Trophoblast cell (in vitro differentiated cells and primary cell): ENCODE data around the gene COMMD1.
"Not testable (repeated sequence)": the region's sequence is repeated elsewhere in the genome, so short reads cannot be mapped to it uniquely, and the experiment has no call there.

ENCODE experiments used
- DNase-seq, 2 donors: peaks; one replicate each; pipeline ENCODE4 v3.0.0-alpha.2; 2016
- H2AFZ ChIP-seq: 2 replicates; pipeline ENCODE4 v1.6.1; 2013; ENCODE audit warnings: low read length, moderate library complexity, mild to moderate bottlenecking; ENCODE audit not compliant: insufficient read depth, poor library complexity
- H2AK5ac ChIP-seq: 2 replicates; pipeline ENCODE4 v1.6.1; 2013; ENCODE audit warnings: mild to moderate bottlenecking, low read length
- H2BK120ac ChIP-seq: 2 replicates; pipeline ENCODE4 v1.6.1; 2013; ENCODE audit warnings: low read length, mild to moderate bottlenecking, moderate library complexity; ENCODE audit not compliant: insufficient read depth, poor library complexity
- H2BK12ac ChIP-seq: 2 replicates; pipeline ENCODE4 v1.6.1; 2013; ENCODE audit warnings: mild to moderate bottlenecking, low read length, moderate library complexity
- H2BK5ac ChIP-seq: 2 replicates; pipeline ENCODE4 v1.6.1; 2013; ENCODE audit warnings: low read length, low read depth, moderate library complexity, mild to moderate bottlenecking; ENCODE audit not compliant: poor library complexity
- H3K14ac ChIP-seq: 2 replicates; pipeline ENCODE4 v1.6.1; 2013; ENCODE audit warnings: mild to moderate bottlenecking, low read length
- H3K18ac ChIP-seq: 2 replicates; pipeline ENCODE4 v1.6.1; 2013; ENCODE audit warnings: mild to moderate bottlenecking, low read length
- H3K23ac ChIP-seq: 2 replicates; pipeline ENCODE4 v1.6.1; 2013; ENCODE audit warnings: low read length
- H3K27ac ChIP-seq: 2 replicates; pipeline ENCODE4 v1.5.1; 2013; ENCODE audit warnings: low read depth, mild to moderate bottlenecking, inconsistent platforms, low read length, moderate library complexity
- H3K27me3 ChIP-seq: 2 replicates; pipeline ENCODE4 v1.6.1; 2013; ENCODE audit warnings: inconsistent platforms, mild to moderate bottlenecking, low read length, moderate library complexity; ENCODE audit not compliant: insufficient read depth
- H3K36me3 ChIP-seq, 2 experiments: 1 replicate in 1 of 2; 2 replicates in 1 of 2; pipeline ENCODE4 v1.6.1; 2013; ENCODE audit warnings: low read length in 2 of 2, mild to moderate bottlenecking in 2 of 2, moderate library complexity in 1 of 2; ENCODE audit not compliant: insufficient read depth in 2 of 2, control insufficient read depth in 1 of 2
- H3K4ac ChIP-seq: 2 replicates; pipeline ENCODE4 v1.6.1; 2013; ENCODE audit warnings: low read depth, mild to moderate bottlenecking, low read length, moderate library complexity
- H3K4me1 ChIP-seq, 2 experiments: 1 replicate in 1 of 2; 2 replicates in 1 of 2; pipeline ENCODE4 v1.6.1; 2013; ENCODE audit warnings: low read length in 2 of 2, mild to moderate bottlenecking in 2 of 2, moderate library complexity in 1 of 2; ENCODE audit not compliant: insufficient read depth in 2 of 2, control insufficient read depth in 1 of 2
- H3K4me2 ChIP-seq: 2 replicates; pipeline ENCODE4 v1.6.1; 2013; ENCODE audit warnings: inconsistent platforms, mild to moderate bottlenecking, low read length, moderate library complexity
- H3K4me3 ChIP-seq: 2 replicates; pipeline ENCODE4 v1.5.1; 2013; ENCODE audit warnings: mild to moderate bottlenecking, low read depth, low read length, inconsistent platforms
- H3K79me1 ChIP-seq: one replicate; pipeline ENCODE4 v1.6.1; 2013; ENCODE audit warnings: low read length
- H3K79me2 ChIP-seq: 2 replicates; pipeline ENCODE4 v1.6.1; 2013; ENCODE audit warnings: low read length, mild to moderate bottlenecking; ENCODE audit not compliant: control insufficient read depth, insufficient read depth, poor library complexity
- H3K9ac ChIP-seq: 2 replicates; pipeline ENCODE4 v1.6.1; 2013; ENCODE audit warnings: mild to moderate bottlenecking, low read length
- H3K9me3 ChIP-seq: 2 replicates; pipeline ENCODE4 v1.6.1; 2013; ENCODE audit warnings: low read depth, mild to moderate bottlenecking, control low read depth, inconsistent platforms, low read length; ENCODE audit not compliant: insufficient read depth
- H4K12ac ChIP-seq: 2 replicates; pipeline ENCODE4 v1.6.1; 2013; ENCODE audit warnings: low read depth, mild to moderate bottlenecking, low read length, moderate library complexity
- H4K8ac ChIP-seq: 2 replicates; pipeline ENCODE4 v1.6.1; 2013; ENCODE audit warnings: low read depth, mild to moderate bottlenecking, low read length, moderate library complexity
- H4K91ac ChIP-seq: one replicate; pipeline ENCODE4 v1.6.1; 2013; ENCODE audit warnings: low read depth, mild to moderate bottlenecking, low read length, moderate library complexity
- WGBS: extraction: QIAGEN DNeasy Blood & Tissue Kit; methylation state at CpG from one replicate; pipeline ENCODE4 v1.1.7; 2013; ENCODE audit warnings: missing lambda C conversion rate; ENCODE audit not compliant: insufficient read length, insufficient coverage; ENCODE audit errors: extremely low coverage; 5-methylcytosine and 5-hydroxymethylcytosine counted together

Gene COMMD1

DNA sequence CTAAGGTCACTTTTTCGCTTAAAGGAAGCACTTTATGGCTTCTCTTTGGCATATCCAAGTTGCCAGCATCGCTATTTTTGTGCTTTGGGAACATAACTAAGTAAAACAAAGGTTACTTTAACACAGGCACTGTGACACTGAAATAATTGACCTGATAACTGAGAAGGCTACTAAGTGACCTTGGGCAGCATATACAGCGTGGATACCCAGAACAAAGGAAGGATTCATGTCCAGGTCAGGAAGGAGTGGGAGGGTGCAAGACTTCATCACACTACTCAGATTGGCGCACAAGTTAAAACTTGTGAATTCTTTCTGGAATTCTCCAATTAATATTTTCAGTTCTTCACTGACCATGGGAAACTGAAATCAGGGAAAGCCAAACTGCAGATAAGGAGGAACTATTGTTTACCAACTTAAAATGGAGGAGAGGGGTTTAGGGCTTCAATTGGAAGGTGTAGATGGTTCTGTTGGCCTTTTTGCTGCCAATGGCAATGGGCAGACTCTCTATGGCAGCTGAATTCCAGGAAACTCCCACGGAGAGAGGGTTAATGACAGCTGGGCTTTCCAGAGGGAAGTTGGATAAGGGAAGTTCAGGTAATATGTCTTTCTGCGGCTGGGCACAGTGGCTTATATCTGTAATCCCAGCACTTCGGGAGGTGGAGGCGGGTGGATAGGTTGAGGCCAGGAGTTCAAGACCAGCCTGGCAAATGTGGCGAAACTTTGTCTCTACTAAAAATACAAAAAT lies 45.3 kb downstream of the COMMD1 start:
- Histone ChIP-seq H3K36me3 (no peaks in the 10 kb centered on the region), H3K27ac (peak overlapping the region; percentile 5), H3K27me3 (no peaks in the 10 kb centered on the region), H4K91ac (peak overlapping the region; percentile 61), H3K4ac (no peak overlapping the region), H3K23ac (no peak overlapping the region), H3K14ac (peak overlapping the region; percentile 5), H3K79me1 (peaks cover 15% of the 10 kb centered on the region), H3K9me3 (no peaks in the 10 kb centered on the region), H2AFZ (no peak overlapping the region), H2BK5ac (no peak overlapping the region), H3K4me2 (no peak overlapping the region), H3K4me1 (peaks cover 10 to 25% of the 10 kb centered on the region in 2 experiments), H3K18ac (peak overlapping the region; percentile 22), H3K9ac (no peak overlapping the region), H2BK120ac (no peak overlapping the region), H3K79me2 (no peaks in the 10 kb centered on the region), H4K8ac (peak overlapping the region; percentile 7), H3K4me3 (no peak overlapping the region), H4K12ac (no peak overlapping the region), H2BK12ac (peak overlapping the region; percentile 54), H2AK5ac (peak overlapping the region; percentile 84)
- no peak for DNase-seq
- no CpG with 5 or more reads among the region's 9 CpGs for WGBS

DNA sequence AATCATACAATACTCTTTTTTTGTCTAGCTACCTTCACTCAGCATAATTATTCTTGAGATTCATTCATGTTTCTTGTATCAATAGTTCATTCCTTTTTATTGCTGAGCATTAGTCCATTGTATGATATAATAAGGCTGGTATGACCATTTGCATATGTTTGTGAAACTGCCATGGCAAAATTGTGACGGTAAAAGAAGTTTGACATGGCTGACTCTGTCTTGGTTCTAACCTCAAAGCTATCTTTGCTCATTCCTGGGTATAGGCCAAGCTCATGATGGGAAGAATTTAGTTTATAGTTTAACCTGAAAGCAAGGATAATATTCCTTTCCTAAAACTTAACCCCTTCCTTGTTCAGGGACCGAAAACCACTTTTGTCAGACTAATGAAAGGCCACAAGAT lies 46.4 kb downstream of the COMMD1 start:
- Histone ChIP-seq H3K27ac (no peak overlapping the region), H4K8ac (no peak overlapping the region), H4K12ac (no peak overlapping the region), H2BK120ac (no peak overlapping the region), H2AFZ (no peak overlapping the region), H3K4me2 (no peak overlapping the region), H3K9me3 (no peaks in the 10 kb centered on the region), H3K79me2 (no peaks in the 10 kb centered on the region), H4K91ac (no peak overlapping the region), H2AK5ac (no peak overlapping the region), H3K18ac (no peak overlapping the region), H2BK5ac (no peak overlapping the region), H3K79me1 (peaks cover 13% of the 10 kb centered on the region), H3K14ac (no peak overlapping the region), H3K27me3 (no peaks in the 10 kb centered on the region), H3K9ac (no peak overlapping the region), H3K4me3 (no peak overlapping the region), H3K4ac (no peak overlapping the region), H3K36me3 (no peaks in the 10 kb centered on the region), H3K4me1 (peaks cover 10 to 23% of the 10 kb centered on the region in 2 experiments), H2BK12ac (no peak overlapping the region), H3K23ac (no peak overlapping the region)
- peak in 1 of 2 donors; percentile 33 for DNase-seq
- WGBS: no CpG with 5 or more reads among the region's 2 CpGs

DNA sequence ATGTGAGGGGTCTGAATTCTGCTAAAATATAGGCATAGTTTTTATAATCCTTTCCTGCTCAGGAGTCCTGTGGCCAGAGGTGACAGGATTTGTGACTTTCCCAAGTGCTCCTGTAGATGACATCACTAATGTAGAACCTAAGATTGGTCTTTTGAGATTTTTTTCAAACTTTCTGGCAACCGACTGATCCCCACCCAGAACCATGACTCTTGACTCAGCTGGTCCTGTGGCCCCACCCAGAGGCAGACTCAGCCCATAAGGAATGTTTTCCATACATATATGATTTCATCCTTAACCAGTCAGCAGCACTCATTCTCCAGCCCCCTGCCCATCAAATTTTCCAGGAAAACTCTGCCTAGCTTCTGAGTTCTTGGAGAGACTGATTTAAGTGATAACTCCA lies 46.8 kb downstream of the COMMD1 start:
- no peak overlapping the region for H3K4me2 ChIP-seq
- no peak overlapping the region for H3K9ac ChIP-seq
- H3K23ac ChIP-seq: no peak overlapping the region
- no peak overlapping the region for H2BK120ac ChIP-seq
- H3K4me1 ChIP-seq: peaks cover 10 to 23% of the 10 kb centered on the region in 2 experiments
- H2AFZ ChIP-seq: no peak overlapping the region
- no peak overlapping the region for H3K14ac ChIP-seq
- no peak overlapping the region for H3K18ac ChIP-seq
- H3K36me3 ChIP-seq: no peaks in the 10 kb centered on the region
- H3K79me2 ChIP-seq: no peaks in the 10 kb centered on the region
- WGBS: no CpG with 5 or more reads among the region's 1 CpG
- DNase-seq: no peak
- peaks cover 13% of the 10 kb centered on the region for H3K79me1 ChIP-seq
- no peak overlapping the region for H2AK5ac ChIP-seq
- H2BK5ac ChIP-seq: no peak overlapping the region
- H3K4ac ChIP-seq: no peak overlapping the region
- no peak overlapping the region for H3K27ac ChIP-seq
- H3K4me3 ChIP-seq: no peak overlapping the region
- H3K27me3 ChIP-seq: no peaks in the 10 kb centered on the region
- H2BK12ac ChIP-seq: no peak overlapping the region
- H4K12ac ChIP-seq: no peak overlapping the region
- no peak overlapping the region for H4K8ac ChIP-seq
- H4K91ac ChIP-seq: no peak overlapping the region
- no peaks in the 10 kb centered on the region for H3K9me3 ChIP-seq

DNA sequence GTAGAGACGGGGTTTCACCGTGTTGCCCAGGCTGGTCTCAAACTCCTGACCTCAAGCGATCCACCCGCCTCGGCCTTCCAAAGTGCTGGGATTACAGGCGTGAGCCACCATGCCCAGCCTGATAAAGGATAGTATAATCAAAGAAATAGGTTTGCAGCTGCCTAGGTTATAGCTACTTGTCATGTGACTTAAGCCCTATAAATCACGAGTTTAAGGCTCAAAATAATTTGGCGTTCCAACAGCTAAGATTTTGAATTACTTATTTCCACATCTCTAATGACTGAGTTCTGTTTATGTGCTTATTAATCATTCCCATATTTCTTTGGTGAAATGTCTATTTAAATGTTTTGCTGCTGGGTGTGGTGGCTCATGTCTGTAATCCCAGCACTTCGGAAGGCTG lies 49.4 kb downstream of the COMMD1 start:
- H3K4me3 ChIP-seq, H3K27ac ChIP-seq, H3K9ac ChIP-seq, H3K4me2 ChIP-seq, H3K14ac ChIP-seq, H3K4ac ChIP-seq, H3K36me3 ChIP-seq, H3K18ac ChIP-seq, H2BK5ac ChIP-seq, DNase-seq, H2BK12ac ChIP-seq, H2AK5ac ChIP-seq, H3K79me1 ChIP-seq, H3K27me3 ChIP-seq, H4K91ac ChIP-seq, H4K12ac ChIP-seq, H2BK120ac ChIP-seq, H3K79me2 ChIP-seq, H2AFZ ChIP-seq, H4K8ac ChIP-seq, H3K23ac ChIP-seq, H3K4me1 ChIP-seq, H3K9me3 ChIP-seq: not testable (repeated sequence)
- WGBS: no CpG with 5 or more reads among the region's 9 CpGs
